Fibroblast of lung (primary cell): ENCODE results near the gene MAGT1. TPM values are rescaled to one million over a fixed set of nuclear protein-coding genes. Genes with fewer than 3 reads are reported as not detected.
A peak's percentile ranks its signal among the peaks of the same experiment; 100 is the strongest.

Experiments used
- DNase-seq, 2 donors: peaks; one replicate each; pipeline versions ENCODE4 v3.0.0 to v3.0.0-alpha.2; 2010; ENCODE audit warnings: low read depth in 2 of 2
- H2AFZ ChIP-seq: 2 replicates; pipeline ENCODE4 v1.5.1; 2012; ENCODE audit warnings: low read length, control low read depth, inconsistent platforms
- H3K27ac ChIP-seq: 2 replicates; pipeline ENCODE4 v1.5.1; 2011; ENCODE audit warnings: low read length, control low read depth; ENCODE audit not compliant: insufficient read depth
- H3K27me3 ChIP-seq: 2 replicates; pipeline ENCODE4 v1.5.1; 2011; ENCODE audit warnings: mild to moderate bottlenecking, low read length; ENCODE audit not compliant: control insufficient read depth, insufficient read depth
- H3K36me3 ChIP-seq: 2 replicates; pipeline ENCODE4 v1.5.1; 2011; ENCODE audit warnings: low read length; ENCODE audit not compliant: control insufficient read depth, insufficient read depth
- H3K4me1 ChIP-seq: 2 replicates; pipeline ENCODE4 v1.5.1; 2011; ENCODE audit warnings: low read length; ENCODE audit not compliant: control insufficient read depth, insufficient read depth; ENCODE audit errors: extremely low read depth
- H3K4me2 ChIP-seq: 2 replicates; pipeline ENCODE4 v1.5.1; 2011; ENCODE audit warnings: low read length, control low read depth; ENCODE audit not compliant: insufficient read depth; ENCODE audit errors: extremely low read depth
- H3K4me3 ChIP-seq, 4 experiments: fragments of 200-600 bp in 1 of 4; sonication (generic) in 1 of 4; replicated peaks in 1 of 4; 2 replicates each; pipeline ENCODE4 v1.5.1; 2011 to 2016; ENCODE audit warnings: low read length in 4 of 4, low read depth in 3 of 4, mild to moderate bottlenecking in 3 of 4, control low read depth in 2 of 4, inconsistent platforms in 1 of 4, mixed read lengths in 1 of 4; ENCODE audit not compliant: insufficient read depth in 1 of 4; ENCODE audit errors: control extremely low read depth in 1 of 4
- H3K79me2 ChIP-seq: 2 replicates; pipeline ENCODE4 v1.5.1; 2012; ENCODE audit warnings: mild to moderate bottlenecking, low read length, inconsistent platforms; ENCODE audit not compliant: control insufficient read depth, insufficient read depth
- H3K9ac ChIP-seq: 2 replicates; pipeline ENCODE4 v1.5.1; 2011; ENCODE audit warnings: mild to moderate bottlenecking, low read length, control low read depth; ENCODE audit not compliant: insufficient read depth
- H3K9me3 ChIP-seq: 2 replicates; pipeline ENCODE4 v1.5.1; 2012; ENCODE audit warnings: low read depth, low read length; ENCODE audit not compliant: control insufficient read depth, insufficient read depth
- H4K20me1 ChIP-seq: 2 replicates; pipeline ENCODE4 v1.5.1; 2011; ENCODE audit warnings: low read length; ENCODE audit not compliant: control insufficient read depth, insufficient read depth; ENCODE audit errors: extremely low read depth
- EZH2 ChIP-seq: IDR thresholded peaks from 2 replicates; pipeline ENCODE4 v1.5.1; 2012; ENCODE audit warnings: low read length, control low read depth, mild to moderate bottlenecking; ENCODE audit errors: missing control alignments
- polyA plus RNA-seq, 2 donors: library from polyadenylated mRNA; depleted of rRNA in 1 of 2; stranded (reverse) in 1 of 2; unstranded in 1 of 2; fragments of >200 nt; gene quantifications; 2 replicates each; pipeline ENCODE4 v1.2.1, GENCODE V29; 2011 to 2012; ENCODE audit warnings: missing spikeins in 1 of 2
- total RNA-seq: library from RNA; depleted of rRNA; stranded (reverse); fragments of >200 nt; gene quantifications from 2 replicates; pipeline ENCODE4 v1.2.1, GENCODE V29; 2014
- TF ChIP-seq, protein P1 (sequence below), 2 donors: IDR thresholded peaks in 1 of 2; conservative IDR thresholded peaks in 1 of 2; 1 replicate in 1 of 2; 2 replicates in 1 of 2; pipeline ENCODE4 v1.5.1; 2011 to 2012; ENCODE audit warnings: low read length in 2 of 2, control low read depth in 1 of 2, inconsistent platforms in 1 of 2, low read depth in 1 of 2, mild to moderate bottlenecking in 1 of 2

Gene MAGT1
- total and polyA plus RNA-seq, 2 donors (not counting 1 experiment from before 2014, with no cell fraction given), result 102 to 211 TPM

DNA sequence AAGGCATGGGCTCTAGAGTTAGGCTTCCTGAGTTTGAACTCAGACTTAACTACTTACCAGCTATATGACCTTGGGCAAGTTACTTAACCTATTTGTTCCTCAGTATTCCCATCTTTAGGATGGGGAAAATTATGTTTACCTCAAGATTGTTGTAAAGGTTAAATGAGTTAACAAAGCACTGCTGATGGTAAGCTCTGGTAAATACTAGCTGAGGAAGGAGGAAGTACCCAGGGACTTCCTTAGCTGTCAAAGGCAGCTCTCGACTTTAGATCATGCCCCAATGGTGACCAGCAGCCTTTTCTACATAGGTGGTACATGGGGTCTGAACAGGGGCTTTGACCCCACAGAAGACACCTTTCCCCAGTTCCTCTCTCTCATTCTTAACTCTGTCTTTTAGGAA is 35.3 kb upstream of the MAGT1 start:
- Histone ChIP-seq H3K4me3 (no peak overlapping the region), H2AFZ (no peak overlapping the region), H3K36me3 (no peaks in the 10 kb centered on the region), H3K9me3 (no peaks in the 10 kb centered on the region), H3K4me1 (no peaks in the 10 kb centered on the region), H4K20me1 (no peaks in the 10 kb centered on the region), H3K27ac (no peak overlapping the region), H3K9ac (no peak overlapping the region), H3K4me2 (no peak overlapping the region), H3K79me2 (no peaks in the 10 kb centered on the region), H3K27me3 (no peaks in the 10 kb centered on the region)
- no peak for DNase-seq
- TF ChIP-seq, protein P1, sequence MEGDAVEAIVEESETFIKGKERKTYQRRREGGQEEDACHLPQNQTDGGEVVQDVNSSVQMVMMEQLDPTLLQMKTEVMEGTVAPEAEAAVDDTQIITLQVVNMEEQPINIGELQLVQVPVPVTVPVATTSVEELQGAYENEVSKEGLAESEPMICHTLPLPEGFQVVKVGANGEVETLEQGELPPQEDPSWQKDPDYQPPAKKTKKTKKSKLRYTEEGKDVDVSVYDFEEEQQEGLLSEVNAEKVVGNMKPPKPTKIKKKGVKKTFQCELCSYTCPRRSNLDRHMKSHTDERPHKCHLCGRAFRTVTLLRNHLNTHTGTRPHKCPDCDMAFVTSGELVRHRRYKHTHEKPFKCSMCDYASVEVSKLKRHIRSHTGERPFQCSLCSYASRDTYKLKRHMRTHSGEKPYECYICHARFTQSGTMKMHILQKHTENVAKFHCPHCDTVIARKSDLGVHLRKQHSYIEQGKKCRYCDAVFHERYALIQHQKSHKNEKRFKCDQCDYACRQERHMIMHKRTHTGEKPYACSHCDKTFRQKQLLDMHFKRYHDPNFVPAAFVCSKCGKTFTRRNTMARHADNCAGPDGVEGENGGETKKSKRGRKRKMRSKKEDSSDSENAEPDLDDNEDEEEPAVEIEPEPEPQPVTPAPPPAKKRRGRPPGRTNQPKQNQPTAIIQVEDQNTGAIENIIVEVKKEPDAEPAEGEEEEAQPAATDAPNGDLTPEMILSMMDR (conservative IDR thresholded peaks at IDR 0.05 in 1 of 2, IDR thresholded peaks at IDR 0.05 in 1 of 2; ENCODE audit: low read depth in 1 of 2, low read length in 2 of 2), result no peak
- no peak for TF ChIP-seq EZH2

DNA sequence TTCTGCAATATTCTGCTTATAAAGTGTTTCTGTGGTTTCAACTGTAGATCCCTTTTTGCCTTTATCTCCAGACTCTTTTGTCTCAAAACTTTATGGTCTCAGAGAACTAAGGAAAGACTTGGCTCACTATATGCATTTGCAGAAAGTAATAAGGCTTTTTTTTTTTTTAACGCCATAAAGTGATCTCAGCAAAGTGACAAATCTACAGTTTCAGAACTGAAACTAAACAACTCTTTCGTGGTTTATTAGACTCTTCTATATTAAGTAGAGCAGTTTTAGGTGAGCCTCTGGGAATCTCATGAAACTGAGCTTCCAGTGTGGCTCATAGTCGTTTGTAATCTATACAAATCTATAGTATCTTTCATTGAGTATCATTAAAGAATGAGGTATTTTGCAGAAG is 30.5 kb upstream of the MAGT1 start:
- no peaks in the 10 kb centered on the region for H3K36me3 ChIP-seq
- no peaks in the 10 kb centered on the region for H4K20me1 ChIP-seq
- H3K4me3 ChIP-seq, result no peak overlapping the region
- TF ChIP-seq, protein P1 (conservative IDR thresholded peaks at IDR 0.05 in 1 of 2, IDR thresholded peaks at IDR 0.05 in 1 of 2; ENCODE audit: low read depth in 1 of 2, low read length in 2 of 2), result no peak
- TF ChIP-seq EZH2, result no peak
- H2AFZ ChIP-seq, result no peak overlapping the region
- DNase-seq, result no peak
- H3K9ac ChIP-seq, result no peak overlapping the region
- H3K27me3 ChIP-seq, result no peaks in the 10 kb centered on the region
- H3K9me3 ChIP-seq, result no peaks in the 10 kb centered on the region
- H3K27ac ChIP-seq, result no peak overlapping the region
- H3K4me2 ChIP-seq, result peak overlapping the region; percentile 51
- H3K79me2 ChIP-seq, result no peaks in the 10 kb centered on the region
- no peaks in the 10 kb centered on the region for H3K4me1 ChIP-seq

DNA sequence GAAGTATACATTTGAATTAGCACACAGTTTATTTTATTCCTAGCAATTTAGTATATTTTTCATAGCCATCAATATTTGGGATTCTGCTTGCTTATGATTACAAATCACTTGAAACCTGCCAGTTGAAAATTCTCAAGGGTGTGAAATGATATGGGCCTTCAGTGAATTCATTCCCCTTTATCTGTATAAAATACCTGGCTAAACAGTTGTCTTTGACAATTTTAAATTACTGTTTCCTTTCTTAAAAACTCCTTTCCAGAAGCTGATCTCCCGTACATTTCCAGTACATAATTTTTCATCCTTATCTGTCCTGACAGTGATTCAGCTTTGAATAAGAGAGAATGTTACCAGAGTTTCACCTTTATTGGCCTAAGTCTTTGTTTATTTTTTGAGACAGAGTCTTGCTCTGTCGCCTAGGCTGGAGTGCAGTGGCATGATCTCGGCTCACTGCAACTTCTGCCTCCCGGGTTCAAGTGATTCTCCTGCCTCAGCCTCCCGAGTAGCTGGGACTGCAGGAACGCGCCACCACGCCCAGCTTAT is 29.2 kb upstream of the MAGT1 start:
- Histone ChIP-seq H3K27ac (no peak overlapping the region), H3K4me3 (no peak overlapping the region), H4K20me1 (no peaks in the 10 kb centered on the region), H3K4me1 (no peaks in the 10 kb centered on the region), H3K9me3 (no peaks in the 10 kb centered on the region), H3K79me2 (no peaks in the 10 kb centered on the region), H3K4me2 (peak overlapping the region; percentile 13), H2AFZ (no peak overlapping the region), H3K27me3 (no peaks in the 10 kb centered on the region), H3K9ac (no peak overlapping the region), H3K36me3 (no peaks in the 10 kb centered on the region)
- peak in 1 of 2 donors; percentile 34 for DNase-seq
- no peak for TF ChIP-seq EZH2
- TF ChIP-seq, protein P1 (conservative IDR thresholded peaks at IDR 0.05 in 1 of 2, IDR thresholded peaks at IDR 0.05 in 1 of 2; ENCODE audit: low read depth in 1 of 2, low read length in 2 of 2), result no peak
